GM19467 (cell line): Measurements from ENCODE around the gene RGS11.

ENCODE experiments used
- ATAC-seq: cut with Tn5 transposase; IDR thresholded peaks from one replicate; pipeline ENCODE4 v1.9.1; 2021; ENCODE audit warnings: mild to moderate bottlenecking, moderate library complexity; ENCODE audit not compliant: unreplicated experiment

Gene RGS11

GRCh38 chr16:275786-276232 is at the start of gene RGS11:
RGS11 (minus strand) TSS chr16:275944; CDS start chr16:275911, 33 bp downstream.
- no peak for ATAC-seq

GRCh38 chr16:324451-325334 is 48.9 kb upstream of the RGS11 start:
- no peak for ATAC-seq

GRCh38 chr16:324201-324450 is 48.4 kb upstream of the RGS11 start:
- no peak for ATAC-seq

- no peak for ATAC-seq
These were observed 46.9 kb upstream of the RGS11 start for GRCh38 chr16:322476-323143.

- ATAC-seq: no peak
These were observed 45.8 kb upstream of the RGS11 start for GRCh38 chr16:321532-321931.

- no peak for ATAC-seq
These were observed 44.5 kb upstream of the RGS11 start for GRCh38 chr16:320206-320605.

GRCh38 chr16:318628-319027 is 42.9 kb upstream of the RGS11 start:
- no peak for ATAC-seq

- ATAC-seq: no peak
These were observed 41.8 kb upstream of the RGS11 start for GRCh38 chr16:317583-317982.

GRCh38 chr16:316741-317464 is 41.2 kb upstream of the RGS11 start:
- no peak for ATAC-seq

GRCh38 chr16:314795-315299 is 39.1 kb upstream of the RGS11 start:
- ATAC-seq: no peak

GRCh38 chr16:314351-314750 is 38.6 kb upstream of the RGS11 start:
- ATAC-seq: no peak

GRCh38 chr16:311725-312124 is 36.0 kb upstream of the RGS11 start:
- ATAC-seq: no peak

- no peak for ATAC-seq
These were observed 33.7 kb upstream of the RGS11 start for GRCh38 chr16:309476-309875.

- no peak for ATAC-seq
These were observed 32.1 kb upstream of the RGS11 start for GRCh38 chr16:307691-308312.

GRCh38 chr16:306911-307370 is 31.2 kb upstream of the RGS11 start:
- no peak for ATAC-seq

- ATAC-seq: no peak
These were observed 30.3 kb upstream of the RGS11 start for GRCh38 chr16:305916-306626.

- no peak for ATAC-seq
These were observed 28.2 kb upstream of the RGS11 start for GRCh38 chr16:303760-304505.

- ATAC-seq: no peak
These were observed 26.2 kb upstream of the RGS11 start for GRCh38 chr16:301950-302349.

- no peak for ATAC-seq
These were observed 25.5 kb upstream of the RGS11 start for GRCh38 chr16:301235-301634.

GRCh38 chr16:297832-298231 is 22.1 kb upstream of the RGS11 start:
- no peak for ATAC-seq
